Dedifferentiated amniotic fluid mesenchymal stem cell (primary cell): ENCODE data around the gene ANKEF1.
"Not testable (repeated sequence)": the region's sequence is repeated elsewhere in the genome, so short reads cannot be mapped to it uniquely, and the experiment has no call there.

Experiments used
- DNase-seq: peaks from one replicate; pipeline ENCODE4 v3.0.0-alpha.2; 2016; ENCODE audit errors: extremely low spot score

ANKEF1 gene

DNA sequence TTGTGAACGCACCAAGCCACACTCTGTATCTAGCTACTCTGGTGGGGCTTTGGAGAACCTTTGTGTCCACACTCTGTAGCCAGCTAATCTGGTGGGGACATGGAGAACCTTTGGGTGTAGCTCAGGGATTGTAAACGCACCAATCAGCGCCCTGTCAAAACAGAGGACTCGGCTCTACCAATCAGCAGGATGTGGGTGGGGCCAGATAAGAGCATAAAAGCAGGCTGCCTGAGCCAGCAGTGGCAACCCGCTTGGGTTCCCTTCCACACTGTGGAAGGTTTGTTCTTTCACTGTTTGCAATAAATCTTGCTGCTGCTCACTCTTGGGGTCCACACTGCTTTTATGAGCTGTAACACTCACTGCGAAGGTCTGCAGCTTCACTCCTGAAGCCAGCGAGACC lies 2.5 kb upstream of the ANKEF1 start:
- not testable (repeated sequence) for DNase-seq

DNA sequence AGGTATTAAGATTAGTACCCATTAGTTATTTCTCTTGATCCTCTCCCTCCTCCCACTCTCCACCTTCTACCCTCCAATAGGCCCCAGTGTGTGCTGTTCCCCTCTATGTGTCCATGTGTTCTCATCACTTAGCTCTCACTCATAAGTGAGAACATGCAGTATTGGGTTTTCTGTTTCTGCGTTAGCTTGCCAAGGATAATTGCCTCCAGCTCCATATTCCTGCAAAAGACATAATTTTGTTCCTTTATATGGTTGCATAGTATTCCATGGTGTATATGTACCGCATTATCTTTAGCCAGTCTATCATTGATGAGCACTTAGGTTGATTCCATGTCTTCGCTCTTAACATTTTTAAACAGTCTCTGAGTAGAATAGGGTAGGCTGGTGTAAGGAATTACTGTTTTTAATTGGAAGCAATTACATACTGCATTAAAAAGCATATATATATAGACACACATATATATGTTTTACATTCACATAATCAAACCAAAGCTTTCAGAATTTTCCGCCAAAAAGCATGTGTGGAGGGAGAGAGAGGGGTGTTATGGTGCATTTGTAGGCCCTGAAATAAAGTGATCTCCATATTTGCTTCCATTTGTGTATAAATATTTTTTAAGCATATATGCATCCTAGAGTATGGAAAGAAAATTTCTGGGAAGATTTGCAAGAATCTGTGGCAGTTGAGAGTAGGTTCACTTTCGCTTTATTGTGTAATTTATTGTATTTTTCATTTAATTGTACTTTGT lies 709 bp upstream of the ANKEF1 start:
- no peak for DNase-seq

DNA sequence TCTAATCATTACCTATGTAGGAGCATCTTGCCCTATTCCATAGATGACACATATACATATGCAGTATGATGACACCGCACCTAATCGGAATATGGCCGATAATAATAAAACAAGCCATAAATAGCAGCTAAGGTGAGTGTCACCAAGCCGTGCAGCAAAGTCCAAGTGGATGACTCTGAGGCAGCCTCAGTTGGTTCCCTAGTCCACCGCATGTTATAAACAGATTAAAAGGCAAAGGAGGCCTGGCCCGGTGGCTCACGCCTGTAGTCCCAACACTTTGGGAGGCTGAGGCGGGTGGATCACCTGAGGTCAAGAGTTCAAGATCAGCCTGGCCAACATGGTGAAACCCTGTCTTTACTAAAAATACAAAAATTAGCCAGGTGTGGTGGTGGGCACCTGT lies 1.5 kb downstream of the ANKEF1 start:
- not testable (repeated sequence) for DNase-seq

- peak; percentile 54 for DNase-seq
Measured at GRCh38 chr20:10040070-10040975, 5.5 kb downstream of the ANKEF1 start.

DNA sequence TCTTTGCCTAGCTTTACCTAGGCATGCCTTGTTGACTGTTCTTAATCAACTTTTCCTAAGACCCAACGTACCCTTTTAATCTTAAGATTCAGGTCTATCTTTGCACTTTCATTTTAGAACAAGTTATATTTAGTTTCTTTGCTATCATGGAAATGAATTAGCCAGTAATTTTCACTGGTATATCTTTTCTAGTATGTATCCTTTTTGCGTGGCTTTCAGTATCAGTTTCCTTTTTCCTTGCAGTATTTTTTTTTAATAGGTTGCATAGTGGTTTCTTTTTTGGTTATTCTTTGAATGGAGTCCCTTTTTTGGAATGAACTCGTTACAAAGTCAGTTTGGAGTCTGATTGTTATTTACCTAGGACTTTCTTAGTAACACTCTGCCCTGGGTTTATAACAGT lies 7.3 kb downstream of the ANKEF1 start:
- DNase-seq, result no peak

DNA sequence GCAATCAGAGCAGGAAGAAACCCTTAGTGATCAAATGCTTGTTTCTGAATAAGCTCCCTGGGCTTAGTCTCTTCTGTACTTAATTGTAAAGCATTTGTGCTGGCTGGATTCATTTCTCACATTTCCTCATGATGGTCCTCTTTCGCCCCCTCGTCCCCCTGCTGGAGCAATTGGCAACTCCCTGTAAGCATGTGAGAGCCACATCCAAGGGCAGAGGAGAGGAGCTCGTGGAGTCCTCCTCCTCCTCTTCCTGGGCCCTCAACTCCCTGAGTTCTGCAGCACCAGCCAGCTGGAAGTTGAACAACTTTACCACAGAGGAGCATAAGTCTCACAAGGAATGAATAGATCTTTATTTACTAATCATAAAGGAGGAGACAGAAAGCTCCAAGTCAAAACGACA lies 12.6 kb downstream of the ANKEF1 start:
- no peak for DNase-seq

GRCh38 chr20:10051185-10051584 lies 16.4 kb downstream of the ANKEF1 start:
- no peak for DNase-seq

DNA sequence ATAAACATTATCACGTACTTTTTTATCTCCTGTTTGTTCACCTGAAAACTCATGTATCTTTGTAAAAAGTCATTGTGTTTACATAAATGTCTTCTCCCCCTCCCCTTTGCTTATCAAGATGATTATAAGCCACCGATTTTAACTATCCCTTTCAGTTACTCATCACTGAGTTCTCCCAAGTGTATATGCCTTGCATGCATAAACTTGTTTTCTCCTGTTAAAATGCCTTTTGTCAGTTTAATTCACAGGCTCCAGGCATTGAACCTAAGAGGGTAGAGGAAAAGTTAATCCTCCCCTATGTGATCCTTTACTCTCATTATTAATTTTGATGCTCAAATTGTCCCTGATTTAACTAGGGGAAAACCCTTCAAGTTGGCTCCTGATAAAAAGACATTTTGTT lies 24.2 kb downstream of the ANKEF1 start:
- no peak for DNase-seq

DNA sequence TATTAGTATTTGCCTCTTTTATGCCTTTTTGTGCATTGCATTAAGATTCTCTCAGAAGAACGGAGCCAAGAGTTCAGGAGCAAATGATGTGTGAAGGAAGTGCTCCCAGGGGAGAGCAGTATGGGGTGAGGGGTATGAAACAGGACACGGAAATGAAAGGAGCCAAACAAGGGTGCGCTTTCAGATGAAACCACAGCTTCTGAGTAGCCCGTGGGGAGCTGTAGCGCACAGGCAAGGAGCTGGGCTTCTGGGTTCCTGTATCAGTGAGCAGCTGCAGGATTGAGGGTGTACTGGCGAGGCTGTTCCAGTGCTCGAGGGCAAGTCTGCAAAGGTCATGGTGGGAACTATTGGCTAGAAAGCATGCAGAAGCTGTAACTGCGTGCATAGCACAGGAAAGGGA lies 25.4 kb downstream of the ANKEF1 start:
- DNase-seq, result no peak

GRCh38 chr20:10061641-10062040 lies 26.9 kb downstream of the ANKEF1 start:
- DNase-seq, result no peak

- no peak for DNase-seq
Measured at GRCh38 chr20:10063482-10063881, 28.7 kb downstream of the ANKEF1 start.

DNA sequence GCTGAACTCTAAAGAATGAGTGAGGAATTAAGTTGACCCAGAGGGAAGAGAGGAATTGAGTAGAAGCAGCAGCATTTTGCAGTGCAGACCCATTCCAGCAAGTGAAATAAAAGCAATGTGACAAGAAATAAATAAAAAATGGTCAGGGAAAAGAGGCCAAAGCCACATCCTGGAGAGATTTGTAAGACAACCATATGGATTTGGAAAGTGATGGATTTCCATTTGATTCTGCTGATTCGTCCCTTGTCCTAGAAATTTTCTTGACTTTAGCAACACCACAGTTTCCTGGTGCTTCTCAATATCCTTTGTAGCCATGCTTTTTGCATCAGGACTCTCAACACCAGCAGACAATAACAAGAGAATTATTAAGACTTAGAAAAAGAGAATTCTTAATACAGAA lies 29.8 kb downstream of the ANKEF1 start:
- DNase-seq, result no peak

- DNase-seq, result no peak
Measured at GRCh38 chr20:10065154-10065833, 30.5 kb downstream of the ANKEF1 start.

DNA sequence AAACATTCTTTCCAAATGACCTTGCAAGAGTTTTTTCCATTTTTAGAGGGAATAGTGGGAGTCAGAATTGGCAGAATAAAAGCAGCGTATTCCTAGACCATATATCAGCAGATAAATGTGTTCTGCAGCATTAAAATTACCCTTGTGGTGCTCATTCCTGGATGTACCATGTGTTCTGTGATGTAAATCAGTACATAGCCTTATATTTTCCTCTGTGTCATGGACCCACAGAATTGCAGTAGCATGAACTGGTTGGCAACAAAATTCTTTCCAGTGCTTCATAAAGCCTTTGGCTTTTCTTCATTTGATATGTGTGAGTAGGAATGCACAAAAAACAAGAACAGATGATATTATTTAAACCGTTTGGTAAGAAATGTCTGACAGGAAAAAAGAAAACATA lies 32.5 kb downstream of the ANKEF1 start:
- DNase-seq, result peak; percentile 69

GRCh38 chr20:10074513-10074912 lies 39.7 kb downstream of the ANKEF1 start:
- peak; percentile 85 for DNase-seq

- DNase-seq, result no peak
Measured at GRCh38 chr20:10075606-10076005, 40.8 kb downstream of the ANKEF1 start.

DNA sequence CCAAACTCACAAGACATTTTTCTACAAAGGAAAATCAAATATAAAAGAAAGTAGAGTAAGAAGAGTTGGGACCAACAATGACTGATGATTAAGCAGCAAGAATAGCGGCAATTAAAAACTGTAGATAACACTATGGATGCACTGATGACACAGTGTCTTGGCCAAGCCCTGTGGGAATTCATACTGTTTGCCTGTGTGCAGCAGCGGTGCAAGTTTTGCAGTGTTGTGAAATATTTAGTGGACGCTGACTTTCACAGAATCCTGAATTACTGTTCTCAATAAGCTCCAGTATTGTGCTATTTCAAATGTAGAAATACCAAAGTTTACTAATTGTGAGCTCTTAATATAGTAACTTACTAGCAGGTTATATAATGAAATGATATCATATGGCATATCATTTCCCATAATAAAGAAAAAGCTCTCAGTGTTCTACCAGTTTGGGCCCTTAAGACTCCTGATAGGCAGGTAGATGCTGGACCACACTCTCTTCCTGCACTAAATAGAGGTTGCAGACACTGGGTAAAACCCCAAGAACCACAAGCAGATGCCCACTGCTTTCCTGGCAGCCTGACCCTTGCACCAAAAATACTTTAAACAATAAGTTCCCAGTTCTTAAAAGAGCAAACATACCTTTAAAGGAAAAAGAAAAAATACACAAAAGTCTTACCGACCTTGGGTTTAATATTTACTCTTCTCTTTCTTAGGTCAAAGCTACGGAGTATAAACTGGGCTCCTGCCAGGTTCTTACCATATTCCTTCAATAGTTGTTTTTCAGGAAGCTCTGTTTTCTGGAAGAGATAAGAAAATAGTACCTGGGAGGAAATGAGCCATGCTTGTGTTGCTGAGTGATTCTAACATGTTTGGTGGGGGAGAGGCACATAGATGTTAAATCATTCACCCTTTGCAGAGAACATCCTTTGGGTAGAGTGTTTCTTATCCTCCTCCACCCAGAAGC lies 41.6 kb downstream of the ANKEF1 start:
- no peak for DNase-seq

- no peak for DNase-seq
Measured at GRCh38 chr20:10077081-10077471, 42.3 kb downstream of the ANKEF1 start.

GRCh38 chr20:10077886-10078285 lies 43.1 kb downstream of the ANKEF1 start:
- no peak for DNase-seq

- no peak for DNase-seq
Measured at GRCh38 chr20:10078403-10078802, 43.6 kb downstream of the ANKEF1 start.

DNA sequence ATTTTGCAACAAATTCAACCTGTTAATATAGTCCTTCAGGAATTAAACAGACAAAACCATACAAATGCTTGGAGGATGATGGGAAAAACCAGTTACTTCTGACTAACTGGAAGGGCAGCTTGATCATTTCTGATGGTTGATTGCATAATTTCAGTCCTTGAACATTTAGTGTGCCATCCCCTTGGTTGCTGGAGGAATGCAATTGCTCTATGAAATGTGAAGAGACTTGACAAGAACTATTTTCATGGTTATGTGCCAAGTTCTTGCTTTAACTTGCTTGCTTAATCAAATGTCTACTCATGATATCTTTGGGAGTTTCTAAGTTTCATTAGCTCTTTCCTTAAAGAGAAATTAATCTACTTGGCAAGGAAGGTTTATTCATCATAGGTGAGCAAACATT lies 45.2 kb downstream of the ANKEF1 start:
- DNase-seq, result peak; percentile 70
